HCT116 (cell line): Measurements from ENCODE around the gene SLC6A14. TPM values are rescaled to one million over a fixed set of nuclear protein-coding genes. Genes with fewer than 3 reads are reported as not detected.

ENCODE experiments used
- ATAC-seq: fragments of 200-7000 bp; cut with Tn5 transposase; 2 replicates; pipeline ENCODE4 v1.9.1; 2020; ENCODE audit warnings: mild to moderate bottlenecking, moderate library complexity
- BruUV-seq: library from RNA; stranded (reverse); fragments of 400-500 nt; replicated peaks from 2 replicates; lab custom pipeline; 2021; lab: Mats Ljungman, UMichigan
- CTCF ChIA-PET: fragments of 300-600 bp; sonication (Branson Sonifier 250); formaldehyde crosslinking; loops from one replicate; lab custom pipeline; 2021; ENCODE audit warnings: antibody characterized with exemption; lab: Charles Lee
- POLR2A ChIA-PET: fragments of 300-600, 350-600 bp; sonication (Branson Sonifier 250); formaldehyde crosslinking; loops from one replicate; lab custom pipeline; 2021; ENCODE audit warnings: antibody characterized with exemption; lab: Charles Lee
- RAD21 ChIA-PET, 2 experiments: fragments of 300-600 bp; sonication (Branson Sonifier 250); formaldehyde crosslinking; loops; one replicate each; lab custom pipeline; 2023; ENCODE audit warnings: low total read pairs in 2 of 2; ENCODE audit not compliant: uncharacterized antibody in 2 of 2, unreplicated experiment in 2 of 2, low non-redundant PET in 1 of 2; lab: Charles Lee
- DNase-seq: peaks from one replicate; pipeline ENCODE4 v3.0.0-alpha.2; 2010; ENCODE audit warnings: low read depth, low spot score
- H2AFZ ChIP-seq: fragments of 200-600 bp; shearing (Covaris generic), sonication (generic); 2 replicates; pipeline ENCODE4 v1.6.1; 2017; ENCODE audit warnings: low read depth, mixed run types, mixed read lengths, antibody characterized with exemption, low read length; ENCODE audit not compliant: poor library complexity, severe bottlenecking
- H3K27ac ChIP-seq: 2 replicates; pipeline ENCODE4 v1.5.1; 2012; ENCODE audit warnings: low read depth, low read length
- H3K27me3 ChIP-seq: fragments of 200-600 bp; sonication (generic); 2 replicates; pipeline ENCODE4 v1.6.1; 2016; ENCODE audit warnings: mixed run types, low read length, mixed read lengths; ENCODE audit not compliant: insufficient read depth
- H3K36me3 ChIP-seq, 2 experiments: fragments of 200-500 bp in 1 of 2; fragments of 200-600 bp in 1 of 2; sonication (Bioruptor generic) in 1 of 2; sonication (generic) in 1 of 2; 2 replicates each; pipeline versions ENCODE4 v1.5.1 to v1.6.1; 2014 to 2016; ENCODE audit warnings: low read length in 2 of 2, inconsistent platforms in 1 of 2, mixed read lengths in 1 of 2, mixed run types in 1 of 2; ENCODE audit not compliant: insufficient read depth in 2 of 2, control insufficient read depth in 1 of 2
- H3K4me1 ChIP-seq, 2 experiments: fragments of 200-600 bp in 1 of 2; sonication (generic) in 1 of 2; 2 replicates each; pipeline versions ENCODE4 v1.5.1 to v1.6.1; 2012 to 2017; ENCODE audit warnings: low read length in 2 of 2, inconsistent platforms in 1 of 2, mild to moderate bottlenecking in 1 of 2, mixed read lengths in 1 of 2, mixed run types in 1 of 2, moderate library complexity in 1 of 2; ENCODE audit not compliant: insufficient read depth in 2 of 2, control insufficient read depth in 1 of 2
- H3K4me2 ChIP-seq: fragments of 200-600 bp; sonication (generic); 2 replicates; pipeline ENCODE4 v1.6.1; 2017; ENCODE audit warnings: mixed run types, low read length, mixed read lengths
- H3K4me3 ChIP-seq, 2 experiments: fragments of 200-600 bp in 1 of 2; sonication (generic) in 1 of 2; replicated peaks in 1 of 2; 2 replicates each; pipeline ENCODE4 v1.5.1; 2011 to 2016; ENCODE audit warnings: low read length in 2 of 2, control low read depth in 1 of 2, low read depth in 1 of 2, mild to moderate bottlenecking in 1 of 2, mixed read lengths in 1 of 2, mixed run types in 1 of 2
- H3K79me2 ChIP-seq: fragments of 200-600 bp; sonication (generic); 2 replicates; pipeline ENCODE4 v1.6.1; 2017; ENCODE audit warnings: mild to moderate bottlenecking, mixed run types, low read length, moderate library complexity, mixed read lengths; ENCODE audit not compliant: insufficient read depth
- H3K9ac ChIP-seq: fragments of 200-600 bp; sonication (generic); 2 replicates; pipeline ENCODE4 v1.6.1; 2016; ENCODE audit warnings: low read length, mixed read lengths
- H3K9me2 ChIP-seq: fragments of 200-600 bp; sonication (generic), shearing (Covaris generic); 2 replicates; pipeline ENCODE4 v1.6.1; 2017; ENCODE audit warnings: mixed run types, mild to moderate bottlenecking, moderate library complexity; ENCODE audit not compliant: insufficient read depth
- H3K9me3 ChIP-seq, 2 experiments: fragments of 200-500 bp in 1 of 2; fragments of 200-600 bp in 1 of 2; sonication (Bioruptor generic) in 1 of 2; sonication (generic) in 1 of 2; 2 replicates each; pipeline ENCODE4 v1.6.1; 2014 to 2017; ENCODE audit warnings: low read length in 2 of 2, mixed read lengths in 2 of 2, inconsistent platforms in 1 of 2, low read depth in 1 of 2, mild to moderate bottlenecking in 1 of 2, mixed run types in 1 of 2, moderate library complexity in 1 of 2; ENCODE audit not compliant: control insufficient read depth in 1 of 2, insufficient read depth in 1 of 2
- H4K20me1 ChIP-seq: fragments of 200-600 bp; sonication (generic), shearing (Covaris generic); 2 replicates; pipeline ENCODE4 v1.6.1; 2017; ENCODE audit warnings: mixed run types, mild to moderate bottlenecking, moderate library complexity; ENCODE audit not compliant: insufficient read depth
- CBX3 ChIP-seq: IDR thresholded peaks from 2 replicates; pipeline ENCODE4 v1.6.1; 2012; ENCODE audit warnings: low read depth
- CTCF ChIP-seq, 3 experiments: fragments of 200-600 bp in 1 of 3; sonication (generic) in 1 of 3; IDR thresholded peaks in 2 of 3; conservative IDR thresholded peaks in 1 of 3; 2 replicates each; pipeline ENCODE4 v1.5.1; 2012 to 2017; ENCODE audit warnings: low read depth in 2 of 3, low read length in 2 of 3, antibody characterized with exemption in 1 of 3, borderline replicate concordance in 1 of 3, control low read depth in 1 of 3, mild to moderate bottlenecking in 1 of 3, mixed read lengths in 1 of 3, mixed run types in 1 of 3, moderate library complexity in 1 of 3; ENCODE audit not compliant: insufficient read depth in 1 of 3
- ELF1 ChIP-seq: IDR thresholded peaks from 2 replicates; pipeline ENCODE4 v1.6.1; 2012; ENCODE audit warnings: low read depth, borderline replicate concordance
- EZH2 ChIP-seq: fragments of 200-600 bp; sonication (generic); IDR thresholded peaks from 2 replicates; pipeline ENCODE4 v1.6.1; 2017; ENCODE audit warnings: antibody characterized with exemption, mixed run types
- POLR2A ChIP-seq: IDR thresholded peaks from 2 replicates; pipeline ENCODE4 v1.7.0; 2011; ENCODE audit warnings: borderline replicate concordance; ENCODE audit not compliant: insufficient read depth, insufficient read length; ENCODE audit errors: extremely low read depth
- POLR2AphosphoS5 ChIP-seq: IDR thresholded peaks from 2 replicates; pipeline ENCODE4 v1.6.1; 2011; ENCODE audit warnings: mild to moderate bottlenecking, low read depth, low read length, moderate library complexity
- RAD21 ChIP-seq: IDR thresholded peaks from 2 replicates; pipeline ENCODE4 v1.6.1; 2012; ENCODE audit warnings: low read depth, mild to moderate bottlenecking
- REST ChIP-seq: IDR thresholded peaks from 2 replicates; pipeline ENCODE4 v1.6.1; 2012; ENCODE audit warnings: low read depth
- SIN3A ChIP-seq: IDR thresholded peaks from 2 replicates; pipeline ENCODE4 v1.6.1; 2012; ENCODE audit warnings: low read depth
- SP1 ChIP-seq: IDR thresholded peaks from 2 replicates; pipeline ENCODE4 v1.6.1; 2012; ENCODE audit warnings: low read depth
- ZFX ChIP-seq: fragments of 450-650 bp; IDR thresholded peaks from 2 replicates; pipeline ENCODE4 v1.6.1; 2017
- intact Hi-C: fragments of 100-400 bp; cut with micrococcal nuclease; formaldehyde crosslinking; loops from 2 replicates; pipeline ENCODE4 v1.10.0; 2022
- total RNA-seq: library from RNA; stranded (reverse); gene quantifications from one replicate; pipeline ENCODE4 v1.2.1, GENCODE V29; 2021; ENCODE audit not compliant: unreplicated experiment

Gene SLC6A14
- total RNA-seq, 1 experiment from 2014 or later = 0.05 TPM

DNA sequence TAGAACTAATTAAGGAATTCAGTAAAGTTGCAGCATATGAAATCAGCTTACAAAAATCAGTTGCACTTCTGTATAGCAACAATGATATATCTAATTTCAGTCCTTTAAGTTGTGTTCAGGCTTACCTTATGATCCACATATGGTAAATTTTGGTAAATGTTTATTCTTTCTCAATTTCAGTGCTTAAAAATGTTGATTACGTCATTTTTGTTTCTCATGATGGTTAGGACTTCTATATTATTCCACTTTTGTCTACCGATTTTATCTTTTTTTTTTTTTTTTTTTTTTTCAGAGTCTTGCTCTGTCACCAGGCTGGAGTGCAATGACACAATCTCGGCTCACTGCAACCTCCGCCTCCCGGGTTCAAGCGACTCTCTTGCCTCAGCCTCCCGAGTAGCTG is 40.7 kb upstream of the SLC6A14 start:
- BruUV-seq = no TSS peak
- ChIA-PET CTCF (no interaction called here), POLR2A (no interaction called here), RAD21 (no interaction called here)
- H3K9ac ChIP-seq = no peak overlapping the region
- no peaks in the 10 kb centered on the region for H3K9me3 ChIP-seq
- H3K79me2 ChIP-seq = no peaks in the 10 kb centered on the region
- H3K27ac ChIP-seq = no peak overlapping the region
- H3K27me3 ChIP-seq = no peaks in the 10 kb centered on the region
- H3K4me2 ChIP-seq = no peak overlapping the region
- no peaks in the 10 kb centered on the region for H3K9me2 ChIP-seq
- H3K36me3 ChIP-seq = no peaks in the 10 kb centered on the region
- no peak for TF ChIP-seq REST
- H2AFZ ChIP-seq = no peak overlapping the region
- ATAC-seq (no peak), DNase-seq (no peak)
- intact Hi-C loops = no loop called here
- H3K4me1 ChIP-seq = no peaks in the 10 kb centered on the region
- no peaks in the 10 kb centered on the region for H4K20me1 ChIP-seq
- H3K4me3 ChIP-seq = no peak overlapping the region

GRCh38 chrX:116399681-116400080 is 36.7 kb upstream of the SLC6A14 start:
- Histone ChIP-seq H3K79me2 (no peaks in the 10 kb centered on the region), H3K36me3 (no peaks in the 10 kb centered on the region), H3K9me2 (no peaks in the 10 kb centered on the region), H2AFZ (no peak overlapping the region), H3K4me1 (no peaks in the 10 kb centered on the region), H3K4me3 (no peak overlapping the region), H3K9ac (no peak overlapping the region), H4K20me1 (no peaks in the 10 kb centered on the region), H3K27me3 (no peaks in the 10 kb centered on the region), H3K9me3 (no peaks in the 10 kb centered on the region), H3K27ac (no peak overlapping the region), H3K4me2 (no peak overlapping the region)
- RAD21 ChIA-PET = no interaction called here
- CTCF ChIA-PET = no interaction called here
- no peak for DNase-seq
- TF ChIP-seq SP1 (no peak), EZH2 (no peak), RAD21 (no peak), SIN3A (no peak), ELF1 (no peak), POLR2A (no peak), CTCF (IDR thresholded peaks at IDR 0.05 in 2 of 3, conservative IDR thresholded peaks at IDR 0.05 in 1 of 3; ENCODE audit: borderline replicate concordance in 1 of 3, insufficient read depth in 1 of 3, low read depth in 2 of 3, low read length in 2 of 3) (no peak), CBX3 (no peak), POLR2AphosphoS5 (no peak), ZFX (no peak)
- ATAC-seq = no peak
- intact Hi-C loops = no loop called here
- POLR2A ChIA-PET = no interaction called here
- no TSS peak for BruUV-seq
